Measurements from ENCODE around the gene ADGRG4.

ADGRG4 gene

DNA sequence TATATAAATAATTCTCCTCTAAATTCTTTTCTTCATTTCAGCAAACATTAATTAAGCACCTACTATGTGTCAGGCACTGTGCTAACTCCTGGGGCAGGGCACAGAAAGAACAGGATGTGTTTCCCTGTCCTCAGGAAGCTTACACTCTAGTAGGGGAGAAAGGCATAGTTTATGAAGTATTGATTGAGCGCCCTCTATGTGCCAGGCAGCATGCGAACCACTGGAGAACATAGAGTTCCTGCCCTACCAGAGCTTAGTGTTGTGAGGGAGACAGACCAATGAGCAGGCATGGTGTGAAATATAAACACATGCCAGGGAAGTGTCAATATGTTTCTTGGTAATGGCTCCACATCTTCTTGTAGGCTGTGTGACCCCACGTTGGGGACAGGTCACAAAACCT, 3.7 kb downstream of the ADGRG4 start:
- Histone ChIP-seq H3K27ac (ENCODE audit: low read depth, low read length) (no peak overlapping the region), H3K9ac (ENCODE audit: low read depth, low read length) (no peak overlapping the region), H3K27me3 (ENCODE audit: insufficient read depth, low read length) (no peaks in the 10 kb centered on the region), H3K9me3 (ENCODE audit: insufficient read depth, low read depth, low read length) (no peaks in the 10 kb centered on the region), H3K4me3 (ENCODE audit: low read length) (no peak overlapping the region), H3K4me1 (ENCODE audit: insufficient read depth, low read length) (no peaks in the 10 kb centered on the region), H3K36me3 (ENCODE audit: insufficient read depth, low read length) (no peaks in the 10 kb centered on the region)
- WGBS, result 89% methylated on average over 3 of the region's 3 CpGs

DNA sequence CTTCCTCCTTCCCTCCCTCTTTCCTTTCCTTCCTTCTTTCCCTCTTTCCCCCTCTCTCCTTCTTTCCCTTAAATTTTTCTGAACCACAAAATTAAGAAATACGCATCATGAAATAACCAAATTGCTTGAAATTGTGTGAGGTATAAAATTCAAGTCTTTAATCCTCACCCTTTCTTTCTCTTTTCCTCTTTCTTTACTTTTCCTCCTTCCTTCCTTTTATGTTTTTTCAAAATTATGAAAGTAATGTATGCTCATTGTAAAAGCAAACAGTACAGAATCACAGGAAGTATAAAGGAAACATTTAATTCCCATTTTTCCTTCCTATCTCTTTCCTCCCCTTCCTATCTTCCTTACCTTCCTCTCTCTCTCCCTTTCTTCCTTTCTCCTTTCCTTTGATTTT, 5.4 kb downstream of the ADGRG4 start:
- Histone ChIP-seq H3K27ac (ENCODE audit: low read depth, low read length) (no peak overlapping the region), H3K9me3 (ENCODE audit: insufficient read depth, low read depth, low read length) (no peaks in the 10 kb centered on the region), H3K4me3 (ENCODE audit: low read length) (no peak overlapping the region), H3K27me3 (ENCODE audit: insufficient read depth, low read length) (no peaks in the 10 kb centered on the region), H3K9ac (ENCODE audit: low read depth, low read length) (no peak overlapping the region), H3K4me1 (ENCODE audit: insufficient read depth, low read length) (no peaks in the 10 kb centered on the region), H3K36me3 (ENCODE audit: insufficient read depth, low read length) (no peaks in the 10 kb centered on the region)
- no CpG with 5 or more reads among the region's 1 CpG for whole genome bisulfite sequencing

DNA sequence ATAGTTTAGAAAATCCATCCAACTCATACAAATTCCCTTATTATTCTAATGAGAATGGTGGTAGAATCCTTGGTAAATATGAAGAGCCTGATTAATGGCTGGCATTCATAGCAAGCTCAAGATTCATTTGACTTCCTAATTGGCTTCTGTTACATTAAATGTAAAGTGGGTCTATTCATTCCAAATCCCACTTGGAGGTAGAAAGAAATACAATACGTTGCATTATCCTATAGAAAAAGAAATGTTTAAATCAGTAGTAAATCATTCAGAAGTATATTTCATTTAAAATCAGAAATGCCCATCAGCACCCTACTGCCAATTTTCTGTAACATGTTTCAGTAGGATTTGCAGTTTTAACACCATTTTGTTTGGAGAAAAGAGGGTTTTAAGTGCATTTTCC, 6.7 kb downstream of the ADGRG4 start:
- Histone ChIP-seq H3K27me3 (ENCODE audit: insufficient read depth, low read length) (no peaks in the 10 kb centered on the region), H3K36me3 (ENCODE audit: insufficient read depth, low read length) (no peaks in the 10 kb centered on the region), H3K4me1 (ENCODE audit: insufficient read depth, low read length) (no peaks in the 10 kb centered on the region), H3K9me3 (ENCODE audit: insufficient read depth, low read depth, low read length) (no peaks in the 10 kb centered on the region), H3K9ac (ENCODE audit: low read depth, low read length) (no peak overlapping the region), H3K27ac (ENCODE audit: low read depth, low read length) (no peak overlapping the region), H3K4me3 (ENCODE audit: low read length) (no peak overlapping the region)
- no CpG with 5 or more reads among the region's 1 CpG for WGBS

DNA sequence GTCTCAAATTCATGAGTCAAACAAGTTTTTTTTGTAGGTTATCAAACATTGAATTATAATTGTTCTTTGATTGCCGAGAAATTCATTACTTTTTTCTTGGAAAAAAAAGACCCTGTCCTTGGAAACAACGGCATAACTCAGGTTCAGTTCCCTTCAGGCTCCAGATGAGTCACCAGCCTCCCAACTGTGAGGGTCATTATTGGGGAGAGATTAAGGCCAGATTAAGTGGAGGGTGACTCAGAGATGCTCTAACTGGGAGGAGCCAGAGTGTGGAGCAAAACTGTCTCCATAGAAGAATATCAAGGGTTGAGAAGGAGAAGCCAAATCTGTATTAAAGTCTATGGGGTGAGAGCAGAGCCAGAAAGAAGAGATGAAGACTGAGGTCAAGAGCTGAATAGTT, 9.6 kb downstream of the ADGRG4 start:
- H3K36me3 ChIP-seq (ENCODE audit: insufficient read depth, low read length), result no peaks in the 10 kb centered on the region
- H3K27me3 ChIP-seq (ENCODE audit: insufficient read depth, low read length), result no peaks in the 10 kb centered on the region
- no peaks in the 10 kb centered on the region for H3K4me1 ChIP-seq (ENCODE audit: insufficient read depth, low read length)
- no peaks in the 10 kb centered on the region for H3K9me3 ChIP-seq (ENCODE audit: insufficient read depth, low read depth, low read length)
- H3K4me3 ChIP-seq (ENCODE audit: low read length), result no peak overlapping the region
- H3K9ac ChIP-seq (ENCODE audit: low read depth, low read length), result no peak overlapping the region
- no peak overlapping the region for H3K27ac ChIP-seq (ENCODE audit: low read depth, low read length)
- 74% methylated on average over 2 of the region's 2 CpGs for WGBS

DNA sequence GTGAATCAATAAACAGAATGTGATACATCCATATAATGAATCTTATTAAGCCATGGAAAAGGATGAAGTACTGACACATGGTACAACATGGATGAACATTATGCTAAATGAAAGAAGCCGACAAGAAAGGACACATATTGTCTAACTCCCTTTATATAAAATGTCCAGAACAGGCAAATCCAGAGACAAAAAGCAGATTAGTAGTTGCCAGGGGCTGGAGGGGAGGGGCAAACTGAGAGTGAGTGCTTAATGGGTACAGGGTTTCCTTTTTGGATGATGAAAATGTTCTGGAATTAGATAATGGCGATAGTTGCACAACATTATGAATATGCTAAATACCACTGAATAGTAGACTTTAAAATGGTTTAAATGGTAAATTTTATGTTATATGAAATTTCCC, 17.4 kb downstream of the ADGRG4 start:
- H3K36me3 ChIP-seq (ENCODE audit: insufficient read depth, low read length), result no peaks in the 10 kb centered on the region
- WGBS, result no CpG with 5 or more reads among the region's 2 CpGs
- H3K9ac ChIP-seq (ENCODE audit: low read depth, low read length), result no peak overlapping the region
- no peak overlapping the region for H3K27ac ChIP-seq (ENCODE audit: low read depth, low read length)
- H3K27me3 ChIP-seq (ENCODE audit: insufficient read depth, low read length), result no peaks in the 10 kb centered on the region
- no peak overlapping the region for H3K4me3 ChIP-seq (ENCODE audit: low read length)
- H3K9me3 ChIP-seq (ENCODE audit: insufficient read depth, low read depth, low read length), result no peaks in the 10 kb centered on the region
- no peaks in the 10 kb centered on the region for H3K4me1 ChIP-seq (ENCODE audit: insufficient read depth, low read length)

DNA sequence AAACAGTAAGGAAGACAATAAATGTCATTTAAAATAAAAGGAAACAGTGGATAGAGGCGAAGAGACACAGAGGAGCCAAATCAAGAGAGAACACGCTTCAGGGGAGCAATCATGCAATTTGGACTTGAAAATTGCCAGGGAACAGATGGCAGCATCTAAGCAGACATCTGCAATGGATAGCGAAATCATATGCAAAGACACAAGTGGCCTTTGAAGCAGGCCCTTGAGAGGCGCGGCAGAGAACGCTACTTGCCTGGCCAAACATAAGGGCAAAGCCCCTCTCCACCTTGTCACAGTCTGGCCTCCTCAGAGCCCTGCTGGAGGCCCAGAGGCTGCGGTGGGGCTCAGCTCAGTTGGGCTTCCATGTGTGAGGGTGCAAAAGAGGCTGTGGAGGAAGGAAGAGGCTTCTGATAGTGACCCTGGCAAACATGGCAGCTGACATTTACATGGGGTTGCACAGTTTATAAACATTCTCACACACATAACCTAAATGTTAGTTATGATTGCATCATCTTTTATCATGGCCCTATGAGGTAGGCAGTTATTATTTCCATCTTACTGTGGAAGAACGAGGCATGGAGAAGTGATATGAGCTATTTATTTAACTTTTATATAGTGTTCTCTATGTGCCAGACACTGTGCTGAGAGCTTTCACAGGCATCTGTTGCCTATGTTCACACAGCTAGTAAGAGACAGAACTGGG, 18.3 kb downstream of the ADGRG4 start:
- Histone ChIP-seq H3K9ac (ENCODE audit: low read depth, low read length) (no peak overlapping the region), H3K27ac (ENCODE audit: low read depth, low read length) (no peak overlapping the region), H3K4me1 (ENCODE audit: insufficient read depth, low read length) (no peaks in the 10 kb centered on the region), H3K27me3 (ENCODE audit: insufficient read depth, low read length) (no peaks in the 10 kb centered on the region), H3K9me3 (ENCODE audit: insufficient read depth, low read depth, low read length) (no peaks in the 10 kb centered on the region), H3K36me3 (ENCODE audit: insufficient read depth, low read length) (no peaks in the 10 kb centered on the region), H3K4me3 (ENCODE audit: low read length) (no peak overlapping the region)
- WGBS, result 96% methylated on average over 6 of the region's 8 CpGs

DNA sequence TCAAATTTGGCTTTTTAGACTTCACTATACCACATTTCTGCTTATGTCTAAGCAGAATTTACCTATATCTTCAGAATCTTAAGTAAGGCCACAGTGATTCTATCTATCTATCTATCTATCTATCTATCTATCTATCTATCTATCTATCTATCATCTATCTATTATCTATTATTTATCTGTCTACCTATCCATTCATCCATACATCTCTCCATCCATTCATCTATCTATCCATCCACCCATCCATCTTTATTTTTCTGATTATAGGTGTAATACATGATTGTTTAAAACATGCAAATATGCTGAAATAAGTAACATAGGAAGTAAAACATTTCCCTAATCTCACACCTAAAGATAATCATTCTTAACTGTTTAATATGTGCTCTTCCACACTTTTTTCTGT, 18.8 kb downstream of the ADGRG4 start:
- no peaks in the 10 kb centered on the region for H3K4me1 ChIP-seq (ENCODE audit: insufficient read depth, low read length)
- H3K27ac ChIP-seq (ENCODE audit: low read depth, low read length), result no peak overlapping the region
- no peaks in the 10 kb centered on the region for H3K9me3 ChIP-seq (ENCODE audit: insufficient read depth, low read depth, low read length)
- no peaks in the 10 kb centered on the region for H3K27me3 ChIP-seq (ENCODE audit: insufficient read depth, low read length)
- H3K4me3 ChIP-seq (ENCODE audit: low read length), result no peak overlapping the region
- H3K9ac ChIP-seq (ENCODE audit: low read depth, low read length), result no peak overlapping the region
- H3K36me3 ChIP-seq (ENCODE audit: insufficient read depth, low read length), result no peaks in the 10 kb centered on the region

DNA sequence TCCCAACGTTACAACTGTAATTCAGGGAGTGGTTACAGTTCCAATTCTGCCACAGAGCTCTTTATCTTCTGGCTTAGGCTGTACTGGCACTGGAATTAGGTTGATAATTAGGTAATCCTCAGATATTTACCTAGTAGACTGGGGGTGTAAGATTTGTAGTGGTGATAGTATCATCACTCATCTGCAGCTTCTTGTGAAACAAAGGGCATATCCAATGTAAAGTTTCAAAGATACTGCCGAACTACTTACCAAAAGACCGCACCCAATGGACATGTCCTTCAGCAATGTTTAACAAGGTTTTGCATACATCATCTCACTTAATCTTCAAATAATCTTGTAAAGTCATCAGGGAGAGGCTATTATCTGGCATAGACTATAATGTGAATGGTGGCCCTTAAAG, 20.8 kb downstream of the ADGRG4 start:
- H3K9ac ChIP-seq (ENCODE audit: low read depth, low read length), result no peak overlapping the region
- H3K4me3 ChIP-seq (ENCODE audit: low read length), result no peak overlapping the region
- no peaks in the 10 kb centered on the region for H3K4me1 ChIP-seq (ENCODE audit: insufficient read depth, low read length)
- H3K27ac ChIP-seq (ENCODE audit: low read depth, low read length), result no peak overlapping the region
- 79% methylated on average over 3 of the region's 3 CpGs for WGBS
- no peaks in the 10 kb centered on the region for H3K36me3 ChIP-seq (ENCODE audit: insufficient read depth, low read length)
- no peaks in the 10 kb centered on the region for H3K27me3 ChIP-seq (ENCODE audit: insufficient read depth, low read length)
- H3K9me3 ChIP-seq (ENCODE audit: insufficient read depth, low read depth, low read length), result no peaks in the 10 kb centered on the region

DNA sequence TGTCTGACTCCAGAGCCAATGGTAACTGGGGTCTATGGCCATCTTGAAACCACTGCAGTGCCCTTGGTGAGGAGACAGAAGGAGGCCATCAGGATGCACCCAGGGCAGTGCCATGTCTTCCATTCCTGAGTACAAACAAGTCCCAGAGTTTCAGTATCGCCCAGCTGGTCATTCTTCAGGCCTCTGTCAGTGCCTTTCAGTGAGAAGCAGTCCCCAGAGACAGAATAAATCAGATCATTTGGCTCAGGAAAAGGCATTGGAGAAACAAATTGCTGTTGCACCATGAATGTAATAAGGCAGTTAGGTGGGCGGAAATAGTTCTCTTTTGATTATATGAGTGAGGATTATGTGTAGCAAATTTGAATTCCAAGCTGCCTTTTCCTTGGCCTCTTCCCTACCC, 21.3 kb downstream of the ADGRG4 start:
- Histone ChIP-seq H3K27ac (ENCODE audit: low read depth, low read length) (no peak overlapping the region), H3K36me3 (ENCODE audit: insufficient read depth, low read length) (no peaks in the 10 kb centered on the region), H3K9ac (ENCODE audit: low read depth, low read length) (no peak overlapping the region), H3K4me3 (ENCODE audit: low read length) (no peak overlapping the region), H3K9me3 (ENCODE audit: insufficient read depth, low read depth, low read length) (no peaks in the 10 kb centered on the region), H3K4me1 (ENCODE audit: insufficient read depth, low read length) (no peaks in the 10 kb centered on the region), H3K27me3 (ENCODE audit: insufficient read depth, low read length) (no peaks in the 10 kb centered on the region)
- 88% methylated on average over 2 of the region's 2 CpGs for WGBS

DNA sequence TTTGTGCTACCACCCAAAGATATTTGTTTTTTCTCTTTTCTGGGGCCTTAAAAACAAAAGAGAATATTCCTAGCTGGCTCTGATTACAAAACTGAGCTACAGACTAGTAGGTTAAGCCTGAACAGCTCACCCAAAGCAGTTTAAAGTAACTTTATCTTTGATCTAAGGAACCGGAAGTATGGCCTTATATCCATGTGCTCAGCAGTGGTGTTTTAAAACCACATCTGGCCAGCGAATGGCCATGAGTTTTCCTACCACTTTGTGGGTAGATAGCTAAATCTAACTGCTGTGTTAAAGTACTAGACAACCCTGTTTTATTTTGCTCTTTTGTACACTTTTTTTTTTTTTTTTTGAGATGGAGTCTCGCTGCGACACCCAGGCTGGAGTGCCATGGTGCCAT, 24.6 kb downstream of the ADGRG4 start:
- Histone ChIP-seq H3K9ac (ENCODE audit: low read depth, low read length) (no peak overlapping the region), H3K9me3 (ENCODE audit: insufficient read depth, low read depth, low read length) (no peaks in the 10 kb centered on the region), H3K27ac (ENCODE audit: low read depth, low read length) (no peak overlapping the region), H3K36me3 (ENCODE audit: insufficient read depth, low read length) (no peaks in the 10 kb centered on the region), H3K27me3 (ENCODE audit: insufficient read depth, low read length) (no peaks in the 10 kb centered on the region), H3K4me1 (ENCODE audit: insufficient read depth, low read length) (no peaks in the 10 kb centered on the region), H3K4me3 (ENCODE audit: low read length) (no peak overlapping the region)
- 89% methylated on average over 4 of the region's 4 CpGs for WGBS

DNA sequence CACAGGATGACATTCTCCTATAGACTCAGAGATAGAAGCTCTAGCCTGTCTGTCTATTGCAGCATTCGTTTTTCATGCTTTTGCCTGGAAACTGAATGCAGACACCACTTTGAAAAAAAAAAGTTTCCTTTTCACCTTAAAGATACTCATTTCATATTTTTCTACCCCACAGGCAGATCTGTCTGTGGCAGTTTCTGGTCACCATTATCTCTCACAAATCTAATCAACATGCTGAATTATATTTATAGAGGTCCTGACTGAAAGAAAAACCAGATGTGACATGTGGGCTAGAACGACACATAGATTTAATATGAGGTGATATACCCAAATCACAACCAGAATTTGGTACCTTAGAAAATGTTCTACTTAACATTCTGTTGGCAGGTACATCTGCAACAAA, 28.2 kb downstream of the ADGRG4 start:
- Histone ChIP-seq H3K9me3 (ENCODE audit: insufficient read depth, low read depth, low read length) (no peaks in the 10 kb centered on the region), H3K4me3 (ENCODE audit: low read length) (no peak overlapping the region), H3K27me3 (ENCODE audit: insufficient read depth, low read length) (no peaks in the 10 kb centered on the region), H3K9ac (ENCODE audit: low read depth, low read length) (no peak overlapping the region), H3K27ac (ENCODE audit: low read depth, low read length) (no peak overlapping the region), H3K4me1 (ENCODE audit: insufficient read depth, low read length) (no peaks in the 10 kb centered on the region), H3K36me3 (ENCODE audit: insufficient read depth, low read length) (no peaks in the 10 kb centered on the region)
- 83% methylated on average over 2 of the region's 2 CpGs for WGBS

DNA sequence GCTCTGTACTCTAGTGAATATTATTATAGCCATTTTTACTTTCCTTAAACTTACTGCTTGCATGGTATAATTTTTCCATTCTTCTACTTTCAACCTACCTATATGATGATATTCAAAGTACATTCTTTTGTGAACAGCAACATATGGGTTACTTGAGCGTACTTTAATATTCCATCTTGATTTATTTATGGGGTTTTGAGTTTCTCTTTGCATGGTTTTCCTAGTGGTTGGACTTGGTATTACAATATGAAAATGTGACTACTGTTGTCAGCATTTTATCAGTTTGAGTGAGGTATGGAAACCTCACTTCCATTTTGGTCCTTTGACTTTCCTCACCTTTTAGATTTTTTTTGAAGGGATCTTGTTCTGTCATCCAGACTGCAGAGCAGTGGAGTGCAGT, 35.9 kb downstream of the ADGRG4 start:
- Histone ChIP-seq H3K9ac (ENCODE audit: low read depth, low read length) (no peak overlapping the region), H3K27ac (ENCODE audit: low read depth, low read length) (no peak overlapping the region), H3K4me3 (ENCODE audit: low read length) (no peak overlapping the region), H3K9me3 (ENCODE audit: insufficient read depth, low read depth, low read length) (no peaks in the 10 kb centered on the region), H3K27me3 (ENCODE audit: insufficient read depth, low read length) (no peaks in the 10 kb centered on the region), H3K4me1 (ENCODE audit: insufficient read depth, low read length) (no peaks in the 10 kb centered on the region), H3K36me3 (ENCODE audit: insufficient read depth, low read length) (no peaks in the 10 kb centered on the region)
- WGBS, result no CpG with 5 or more reads among the region's 1 CpG

All from HUES64 (cell line).